Measurements from ENCODE around the gene PALM. TPM values are rescaled to one million over a fixed set of nuclear protein-coding genes. Genes with fewer than 3 reads are reported as not detected.

PALM gene
- total RNA-seq, 1 donor from 2014 or later, result 45.1 TPM

DNA sequence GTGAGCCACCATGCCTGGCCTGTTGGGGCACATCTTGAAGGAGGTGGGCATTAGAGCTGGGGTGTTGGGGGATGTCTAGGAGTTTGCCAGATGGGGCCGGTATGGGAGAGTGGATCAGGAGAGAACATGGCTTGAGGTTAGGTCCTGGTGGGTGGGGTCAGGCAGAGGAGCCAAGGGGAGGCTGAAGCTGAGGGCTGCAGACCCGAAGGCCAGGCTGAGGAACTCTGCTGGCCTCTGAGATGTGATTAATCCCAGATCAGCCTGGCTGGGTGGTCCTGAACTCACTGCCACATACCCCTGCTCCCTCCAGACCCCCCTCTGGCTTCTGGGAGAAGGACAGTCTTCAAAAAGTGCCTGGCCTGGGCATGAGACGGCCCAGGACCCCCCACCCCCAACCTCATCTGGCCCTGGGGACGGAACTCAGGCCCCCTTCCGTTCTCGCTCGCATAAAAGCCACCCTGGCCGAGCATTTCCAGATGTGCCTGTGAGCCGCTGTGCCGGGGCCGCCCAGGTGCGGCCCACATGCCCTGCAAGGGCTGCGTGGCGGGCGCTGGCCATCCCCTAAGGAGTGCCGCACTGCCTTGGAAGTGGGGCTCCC is 29.8 kb upstream of the PALM start:
- Mint-ChIP-seq H3K4me1 (peaks cover 16% of the 10 kb centered on the region), H3K4me3 (peak overlapping the region; percentile 83), H3K9me3 (no peaks in the 10 kb centered on the region), H3K27me3 (ENCODE audit: low read depth) (peaks cover 38% of the 10 kb centered on the region), H3K27ac (ENCODE audit: unreplicated experiment) (no peak overlapping the region), H3K36me3 (ENCODE audit: low read depth) (no peaks in the 10 kb centered on the region)
- no peak for DNase-seq (ENCODE audit: low read depth, low spot score)
- TF ChIP-seq, protein P1, sequence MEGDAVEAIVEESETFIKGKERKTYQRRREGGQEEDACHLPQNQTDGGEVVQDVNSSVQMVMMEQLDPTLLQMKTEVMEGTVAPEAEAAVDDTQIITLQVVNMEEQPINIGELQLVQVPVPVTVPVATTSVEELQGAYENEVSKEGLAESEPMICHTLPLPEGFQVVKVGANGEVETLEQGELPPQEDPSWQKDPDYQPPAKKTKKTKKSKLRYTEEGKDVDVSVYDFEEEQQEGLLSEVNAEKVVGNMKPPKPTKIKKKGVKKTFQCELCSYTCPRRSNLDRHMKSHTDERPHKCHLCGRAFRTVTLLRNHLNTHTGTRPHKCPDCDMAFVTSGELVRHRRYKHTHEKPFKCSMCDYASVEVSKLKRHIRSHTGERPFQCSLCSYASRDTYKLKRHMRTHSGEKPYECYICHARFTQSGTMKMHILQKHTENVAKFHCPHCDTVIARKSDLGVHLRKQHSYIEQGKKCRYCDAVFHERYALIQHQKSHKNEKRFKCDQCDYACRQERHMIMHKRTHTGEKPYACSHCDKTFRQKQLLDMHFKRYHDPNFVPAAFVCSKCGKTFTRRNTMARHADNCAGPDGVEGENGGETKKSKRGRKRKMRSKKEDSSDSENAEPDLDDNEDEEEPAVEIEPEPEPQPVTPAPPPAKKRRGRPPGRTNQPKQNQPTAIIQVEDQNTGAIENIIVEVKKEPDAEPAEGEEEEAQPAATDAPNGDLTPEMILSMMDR (conservative IDR thresholded peaks at IDR 0.05), result no peak

DNA sequence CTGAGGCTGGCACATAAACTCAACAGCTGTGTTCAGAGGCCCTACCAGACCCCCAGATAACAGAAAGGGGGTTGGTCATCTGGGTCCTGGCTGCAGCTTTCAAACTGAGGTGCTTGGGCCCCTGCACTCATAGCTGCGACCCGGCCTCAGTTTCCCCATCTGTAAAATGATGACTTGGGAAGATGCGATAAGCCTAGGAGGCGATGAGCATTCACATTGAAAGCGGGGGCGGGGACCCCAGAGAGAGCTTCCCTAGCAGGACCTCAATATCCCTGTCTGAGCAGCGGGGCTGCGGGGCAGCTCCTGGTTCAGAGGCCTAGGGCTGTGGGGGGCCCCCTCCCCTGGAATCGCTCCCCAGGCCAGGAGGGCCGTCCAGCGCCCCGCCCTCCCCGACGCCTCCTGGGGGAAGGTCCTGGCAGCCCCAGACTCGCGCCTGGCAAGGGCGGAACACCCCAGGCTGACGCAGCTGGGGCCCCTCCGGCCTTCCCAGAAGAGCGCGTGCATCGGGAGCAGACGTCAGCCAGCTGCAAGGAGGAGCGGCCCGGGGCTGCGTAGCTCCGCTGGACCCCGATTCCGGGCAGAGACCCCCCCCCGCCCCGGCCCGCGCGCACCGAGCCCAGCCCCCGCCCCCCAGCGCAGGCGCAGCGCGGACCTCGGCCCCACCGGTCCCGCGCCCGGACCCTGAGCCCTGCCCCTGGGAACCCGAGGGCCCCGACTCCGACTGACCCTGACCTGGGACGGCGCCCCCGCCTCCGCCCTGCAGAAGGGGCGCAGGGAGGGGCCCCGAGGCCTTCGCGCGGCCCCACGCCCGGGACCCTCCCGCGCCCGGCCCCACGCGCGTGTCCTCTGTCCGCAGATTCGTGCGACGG is 29.1 kb upstream of the PALM start:
- peaks cover 34% of the 10 kb centered on the region for H3K27me3 Mint-ChIP-seq (ENCODE audit: low read depth)
- no peaks in the 10 kb centered on the region for H3K9me3 Mint-ChIP-seq
- peak overlapping the region; percentile 83 for H3K4me3 Mint-ChIP-seq
- no peak overlapping the region for H3K27ac Mint-ChIP-seq (ENCODE audit: unreplicated experiment)
- TF ChIP-seq, protein P1 (conservative IDR thresholded peaks at IDR 0.05), result no peak
- peaks cover 12% of the 10 kb centered on the region for H3K4me1 Mint-ChIP-seq
- DNase-seq (ENCODE audit: low read depth, low spot score), result peak; percentile 38
- H3K36me3 Mint-ChIP-seq (ENCODE audit: low read depth), result no peaks in the 10 kb centered on the region

DNA sequence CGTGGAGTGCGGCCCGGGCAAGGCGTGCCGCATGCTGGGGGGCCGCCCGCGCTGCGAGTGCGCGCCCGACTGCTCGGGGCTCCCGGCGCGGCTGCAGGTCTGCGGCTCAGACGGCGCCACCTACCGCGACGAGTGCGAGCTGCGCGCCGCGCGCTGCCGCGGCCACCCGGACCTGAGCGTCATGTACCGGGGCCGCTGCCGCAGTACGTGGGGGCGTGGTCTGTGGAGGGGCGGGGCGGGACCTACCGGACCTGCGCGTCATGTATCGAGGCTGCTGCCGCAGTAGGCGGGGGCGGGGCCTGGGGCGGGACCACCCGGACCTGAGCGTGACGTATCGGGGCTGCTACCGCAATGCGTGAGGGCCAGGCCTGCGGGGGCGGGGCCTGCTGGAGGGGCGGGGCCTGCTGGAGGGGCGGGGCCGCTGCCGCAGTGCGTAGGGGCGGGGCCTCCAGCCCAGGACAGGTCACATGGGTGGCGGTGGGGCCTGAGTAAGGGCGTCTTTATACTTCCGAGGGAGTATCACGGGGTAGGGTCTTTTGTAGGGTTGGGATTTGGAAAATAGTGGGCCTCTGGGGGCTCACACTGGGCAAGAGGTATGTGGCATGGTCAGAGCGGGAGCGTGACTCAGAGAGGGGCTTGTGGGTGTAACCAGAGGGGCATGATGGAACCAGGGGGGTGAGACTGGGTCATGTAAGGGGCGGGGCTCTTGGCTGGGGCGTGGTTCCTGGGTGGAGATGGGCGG is 28.3 kb upstream of the PALM start:
- peak; percentile 97 for DNase-seq (ENCODE audit: low read depth, low spot score)
- peak overlapping the region; percentile 99 for H3K27ac Mint-ChIP-seq (ENCODE audit: unreplicated experiment)
- peaks cover 28% of the 10 kb centered on the region for H3K27me3 Mint-ChIP-seq (ENCODE audit: low read depth)
- H3K4me1 Mint-ChIP-seq, result peaks cover 6% of the 10 kb centered on the region
- H3K9me3 Mint-ChIP-seq, result no peaks in the 10 kb centered on the region
- H3K36me3 Mint-ChIP-seq (ENCODE audit: low read depth), result no peaks in the 10 kb centered on the region
- H3K4me3 Mint-ChIP-seq, result peak overlapping the region; percentile 96
- TF ChIP-seq, protein P1 (conservative IDR thresholded peaks at IDR 0.05), result peak; percentile 57

DNA sequence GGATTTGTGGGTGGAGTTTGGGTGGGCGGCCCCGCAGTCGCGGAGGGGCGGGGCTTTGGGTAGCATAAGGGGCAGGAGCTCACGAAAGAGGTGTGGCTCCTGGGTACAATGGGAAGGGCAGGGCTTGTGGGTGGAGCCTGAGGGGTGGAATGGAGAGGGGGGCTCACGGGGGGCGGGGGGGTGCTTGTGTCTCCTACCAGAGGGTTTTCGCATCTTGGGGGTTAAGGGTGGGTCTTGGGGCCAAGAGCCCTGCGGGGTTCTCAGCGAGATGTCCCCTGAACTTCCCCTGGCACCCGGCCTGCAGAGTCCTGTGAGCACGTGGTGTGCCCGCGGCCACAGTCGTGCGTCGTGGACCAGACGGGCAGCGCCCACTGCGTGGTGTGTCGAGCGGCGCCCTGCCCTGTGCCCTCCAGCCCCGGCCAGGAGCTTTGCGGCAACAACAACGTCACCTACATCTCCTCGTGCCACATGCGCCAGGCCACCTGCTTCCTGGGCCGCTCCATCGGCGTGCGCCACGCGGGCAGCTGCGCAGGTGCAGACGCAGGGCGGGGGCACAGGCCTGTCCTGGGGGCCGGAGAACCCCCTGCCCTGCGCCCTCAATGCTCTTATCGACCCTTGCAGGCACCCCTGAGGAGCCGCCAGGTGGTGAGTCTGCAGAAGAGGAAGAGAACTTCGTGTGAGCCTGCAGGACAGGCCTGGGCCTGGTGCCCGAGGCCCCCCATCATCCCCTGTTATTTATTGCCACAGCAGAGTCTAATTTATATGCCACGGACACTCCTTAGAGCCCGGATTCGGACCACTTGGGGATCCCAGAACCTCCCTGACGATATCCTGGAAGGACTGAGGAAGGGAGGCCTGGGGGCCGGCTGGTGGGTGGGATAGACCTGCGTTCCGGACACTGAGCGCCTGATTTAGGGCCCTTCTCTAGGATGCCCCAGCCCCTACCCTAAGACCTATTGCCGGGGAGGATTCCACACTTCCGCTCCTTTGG is 27.4 kb upstream of the PALM start:
- H3K36me3 Mint-ChIP-seq (ENCODE audit: low read depth), result no peaks in the 10 kb centered on the region
- no peaks in the 10 kb centered on the region for H3K9me3 Mint-ChIP-seq
- DNase-seq (ENCODE audit: low read depth, low spot score), result no peak
- peaks cover 22% of the 10 kb centered on the region for H3K27me3 Mint-ChIP-seq (ENCODE audit: low read depth)
- TF ChIP-seq, protein P1 (conservative IDR thresholded peaks at IDR 0.05), result no peak
- peak overlapping the region; percentile 96 for H3K4me3 Mint-ChIP-seq
- peak overlapping the region; percentile 99 for H3K27ac Mint-ChIP-seq (ENCODE audit: unreplicated experiment)
- H3K4me1 Mint-ChIP-seq, result peaks cover 7% of the 10 kb centered on the region
